Suprapubic skin (tissue), 4 donors: ENCODE measurements around the gene SCD5.

Experiments
- EP300 ChIP-seq: sonication (generic); formaldehyde crosslinking; IDR thresholded peaks from one replicate; pipeline ENCODE4 v1.6.1; 2017; ENCODE audit warnings: antibody characterized with exemption
- POLR2A ChIP-seq, 2 donors: fragments of 450-650 bp; IDR thresholded peaks; one replicate each; pipeline ENCODE4 v1.6.1; 2017; ENCODE audit warnings: antibody characterized with exemption in 2 of 2, mild to moderate bottlenecking in 2 of 2, moderate library complexity in 2 of 2
- POLR2AphosphoS5 ChIP-seq, 3 donors: sonication (generic); formaldehyde crosslinking; IDR thresholded peaks; one replicate each; pipeline ENCODE4 v1.6.1; 2017; ENCODE audit warnings: antibody characterized with exemption in 3 of 3
- TF ChIP-seq, protein P1 (sequence below), 2 donors: fragments of 200-600 bp in 1 of 2; fragments of 450-650 bp in 1 of 2; sonication (generic) in 1 of 2; IDR thresholded peaks; one replicate each; pipeline ENCODE4 v1.5.1; 2016 to 2019; ENCODE audit warnings: antibody characterized with exemption in 2 of 2, mild to moderate bottlenecking in 1 of 2, moderate library complexity in 1 of 2

DNA sequence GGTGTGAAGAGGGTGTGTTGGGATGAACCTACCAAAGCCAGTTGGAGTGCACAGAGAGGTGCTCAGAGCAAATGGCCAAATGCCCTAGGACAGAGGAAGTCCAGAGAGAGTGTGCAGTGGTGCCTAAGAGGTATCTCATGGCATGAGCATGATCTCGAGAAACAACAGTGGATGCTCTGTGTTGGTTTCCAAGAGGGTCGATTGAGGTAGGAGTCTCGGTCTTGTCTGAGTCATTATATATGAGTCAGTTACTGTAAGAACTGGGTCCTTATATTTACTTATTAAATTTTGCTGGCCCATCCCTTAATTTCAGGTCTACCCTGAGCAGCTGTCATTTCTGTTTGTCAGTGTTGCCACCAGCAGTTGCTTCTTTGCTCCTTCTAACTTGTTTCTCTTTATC is 150.2 kb downstream of the SCD5 start:
- TF ChIP-seq, protein P1, sequence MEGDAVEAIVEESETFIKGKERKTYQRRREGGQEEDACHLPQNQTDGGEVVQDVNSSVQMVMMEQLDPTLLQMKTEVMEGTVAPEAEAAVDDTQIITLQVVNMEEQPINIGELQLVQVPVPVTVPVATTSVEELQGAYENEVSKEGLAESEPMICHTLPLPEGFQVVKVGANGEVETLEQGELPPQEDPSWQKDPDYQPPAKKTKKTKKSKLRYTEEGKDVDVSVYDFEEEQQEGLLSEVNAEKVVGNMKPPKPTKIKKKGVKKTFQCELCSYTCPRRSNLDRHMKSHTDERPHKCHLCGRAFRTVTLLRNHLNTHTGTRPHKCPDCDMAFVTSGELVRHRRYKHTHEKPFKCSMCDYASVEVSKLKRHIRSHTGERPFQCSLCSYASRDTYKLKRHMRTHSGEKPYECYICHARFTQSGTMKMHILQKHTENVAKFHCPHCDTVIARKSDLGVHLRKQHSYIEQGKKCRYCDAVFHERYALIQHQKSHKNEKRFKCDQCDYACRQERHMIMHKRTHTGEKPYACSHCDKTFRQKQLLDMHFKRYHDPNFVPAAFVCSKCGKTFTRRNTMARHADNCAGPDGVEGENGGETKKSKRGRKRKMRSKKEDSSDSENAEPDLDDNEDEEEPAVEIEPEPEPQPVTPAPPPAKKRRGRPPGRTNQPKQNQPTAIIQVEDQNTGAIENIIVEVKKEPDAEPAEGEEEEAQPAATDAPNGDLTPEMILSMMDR (IDR thresholded peaks at IDR 0.05) = no peak
- TF ChIP-seq POLR2A (IDR thresholded peaks at IDR 0.05) = no peak
- no peak for TF ChIP-seq POLR2AphosphoS5 (IDR thresholded peaks at IDR 0.05)
- no peak for TF ChIP-seq EP300
